Measurements from ENCODE around the gene SLC16A1. TPM values are rescaled to one million over a fixed set of nuclear protein-coding genes. Genes with fewer than 3 reads are reported as not detected.
"Not testable (repeated sequence)": the region's sequence is repeated elsewhere in the genome, so short reads cannot be mapped to it uniquely, and the experiment has no call there.

The SLC16A1 gene
- total RNA-seq, 2 donors from 2014 or later, result 28.0 to 51.5 TPM

DNA sequence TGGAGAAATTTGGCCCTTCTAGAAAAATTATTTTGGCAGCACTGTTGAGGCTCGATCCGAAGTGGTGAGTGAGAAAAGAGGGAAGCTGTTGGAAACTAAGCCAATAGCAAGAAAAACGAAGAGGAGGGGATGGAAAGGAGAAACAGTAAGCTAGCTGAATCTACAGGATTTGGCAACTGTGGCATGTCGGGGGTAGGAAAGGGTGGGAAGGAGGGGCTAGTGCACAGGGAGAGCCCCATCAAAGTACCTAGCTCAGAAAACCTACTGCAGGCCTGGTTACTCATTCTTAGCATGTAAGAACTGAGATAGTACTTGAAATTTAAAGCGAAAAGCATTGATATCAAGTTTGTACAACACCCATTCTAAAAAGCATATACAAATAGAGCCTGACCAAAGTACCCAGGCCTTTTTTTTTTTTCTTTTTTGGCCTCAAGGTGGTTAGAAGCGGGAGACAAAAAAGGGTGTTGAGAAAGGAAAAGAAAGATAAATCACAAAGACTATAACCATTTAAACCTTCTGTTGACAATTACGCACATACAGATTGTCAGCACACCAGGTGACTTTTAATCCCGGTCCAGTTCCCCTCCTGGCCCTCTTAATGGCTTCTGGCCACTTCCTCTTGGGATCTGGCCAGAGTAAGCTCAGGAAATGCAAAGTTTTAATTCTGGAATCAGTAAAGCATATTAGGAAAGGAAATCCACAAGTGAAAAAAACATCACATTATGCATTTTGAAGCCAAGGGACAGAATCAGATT is 50.4 kb downstream of the SLC16A1 start:
- DNase-seq (ENCODE audit: low spot score in 2 of 2), result no peak
- H3K27ac Mint-ChIP-seq, result peak overlapping the region in 1 of 2 donors; percentile 59
- H3K9me3 Mint-ChIP-seq, result no peaks in the 10 kb centered on the region
- no peaks in the 10 kb centered on the region for H3K36me3 Mint-ChIP-seq
- ATAC-seq, result peak in 1 of 2 donors; percentile 47

DNA sequence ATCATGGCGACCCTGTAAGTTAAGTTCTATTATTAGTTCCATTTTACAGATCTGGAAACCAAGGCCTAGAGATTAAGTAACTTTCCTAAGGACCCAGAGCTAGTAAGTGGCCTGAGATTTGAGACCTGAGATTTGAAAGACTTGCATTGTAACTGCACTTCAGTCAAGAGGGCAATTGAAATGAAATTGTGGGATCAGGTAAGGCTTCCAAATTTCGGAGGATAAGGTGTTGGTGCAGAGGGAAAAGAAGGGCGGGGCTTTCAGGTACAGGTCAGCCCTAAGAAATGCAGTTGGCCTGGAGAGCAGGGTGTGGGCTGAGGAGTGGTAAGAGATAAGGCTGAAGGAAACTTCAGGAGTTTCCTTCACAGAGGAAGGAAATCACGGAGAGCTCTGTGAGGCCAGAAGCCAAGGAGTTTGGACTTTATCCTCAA is 51.1 kb downstream of the SLC16A1 start:
- no peak for ATAC-seq
- H3K9me3 Mint-ChIP-seq, result no peaks in the 10 kb centered on the region
- H3K27ac Mint-ChIP-seq, result peak overlapping the region in 1 of 2 donors; percentile 59

DNA sequence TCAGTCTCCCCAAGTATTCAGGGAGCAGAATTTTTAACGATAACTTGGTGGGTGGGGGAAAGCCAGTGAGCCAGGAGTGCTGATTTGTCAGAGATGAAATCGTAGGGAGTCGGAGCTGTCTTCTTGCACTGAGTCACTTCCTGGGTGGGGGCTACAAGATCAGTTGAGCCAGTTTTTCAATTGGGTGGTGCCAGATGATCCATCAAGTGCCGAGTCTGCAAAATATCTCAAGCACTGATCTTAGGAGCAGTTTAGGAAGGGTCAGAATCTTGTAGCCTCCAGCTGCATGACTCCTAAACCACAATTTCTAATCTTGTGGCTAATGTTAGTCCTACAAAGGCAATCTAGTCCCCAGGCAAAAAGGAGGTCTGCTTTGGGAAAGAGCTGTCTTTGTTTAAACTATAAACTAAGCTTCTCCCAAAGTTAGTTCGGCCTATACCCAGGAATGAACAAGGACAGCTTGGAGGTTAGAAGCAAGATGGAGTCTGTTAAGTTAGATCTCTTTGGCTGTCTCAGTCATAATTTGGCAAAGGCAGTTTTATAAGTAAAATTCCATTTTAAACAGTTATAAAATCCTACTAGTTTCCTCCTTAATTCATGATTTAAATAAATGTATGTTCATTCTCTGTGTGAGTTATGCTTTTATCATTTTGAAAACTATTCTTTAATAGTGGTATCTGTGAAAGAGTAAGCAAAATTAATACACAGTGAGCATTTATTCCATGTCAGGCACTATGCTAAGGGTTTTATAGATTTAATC is 51.7 kb downstream of the SLC16A1 start:
- DNase-seq (ENCODE audit: low spot score in 2 of 2), result peak in 1 of 2 donors; percentile 38
- H3K9me3 Mint-ChIP-seq, result no peaks in the 10 kb centered on the region
- ATAC-seq, result peak; percentile 91 to 95
- peak overlapping the region in 1 of 2 donors; percentile 59 for H3K27ac Mint-ChIP-seq
- no peaks in the 10 kb centered on the region for H3K36me3 Mint-ChIP-seq

More for the DNA sequence above, 51.1 kb downstream of the SLC16A1 start:
- H3K36me3 Mint-ChIP-seq, result no peaks in the 10 kb centered on the region
- DNase-seq (ENCODE audit: low spot score in 2 of 2), result no peak

DNA sequence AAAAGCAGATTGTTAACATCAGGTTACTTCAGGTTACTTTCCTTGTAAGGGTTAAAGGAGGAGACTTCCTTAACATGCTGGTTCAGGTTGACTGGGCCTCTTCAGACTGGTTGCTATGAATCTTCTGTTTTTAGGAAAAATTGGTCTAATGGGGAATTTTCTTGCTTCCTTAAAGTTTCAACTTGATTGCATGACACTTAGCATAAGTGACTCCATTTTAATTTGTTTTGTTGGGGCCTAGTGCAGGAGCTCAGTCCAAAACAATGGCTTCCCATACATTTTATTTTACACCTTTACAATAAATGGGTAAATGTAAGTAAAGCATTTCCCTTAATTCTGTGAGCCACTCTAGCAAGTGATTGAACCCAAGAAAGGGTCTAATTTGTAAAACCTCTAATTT is 53.8 kb downstream of the SLC16A1 start:
- no peaks in the 10 kb centered on the region for H3K9me3 Mint-ChIP-seq
- ATAC-seq, result no peak
- no peak overlapping the region for H3K27ac Mint-ChIP-seq
- H3K36me3 Mint-ChIP-seq, result no peaks in the 10 kb centered on the region
- no peak for DNase-seq (ENCODE audit: low spot score in 2 of 2)

DNA sequence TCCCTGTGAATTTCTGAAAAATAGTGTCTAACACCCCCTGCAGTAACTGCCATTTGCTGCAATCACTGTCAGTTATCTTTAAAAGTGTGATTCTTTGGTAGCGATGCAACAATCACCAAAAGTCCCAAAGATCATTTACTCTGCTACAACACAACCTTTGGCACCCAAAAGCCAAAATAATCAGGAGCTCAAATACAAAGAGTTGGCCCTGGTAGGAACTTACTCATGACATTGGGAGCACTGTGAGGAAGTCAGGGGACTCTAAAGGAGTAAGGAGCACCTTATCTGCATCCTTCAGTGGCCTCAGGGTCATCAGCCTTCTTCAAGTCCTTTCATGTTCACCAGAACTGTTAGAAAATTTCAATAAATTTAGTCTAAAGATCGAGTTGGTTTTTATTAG is 54.6 kb downstream of the SLC16A1 start:
- H3K27ac Mint-ChIP-seq, result no peak overlapping the region
- DNase-seq (ENCODE audit: low spot score in 2 of 2) (no peak), ATAC-seq (no peak)
- H3K36me3 Mint-ChIP-seq, result no peaks in the 10 kb centered on the region
- no peaks in the 10 kb centered on the region for H3K9me3 Mint-ChIP-seq

DNA sequence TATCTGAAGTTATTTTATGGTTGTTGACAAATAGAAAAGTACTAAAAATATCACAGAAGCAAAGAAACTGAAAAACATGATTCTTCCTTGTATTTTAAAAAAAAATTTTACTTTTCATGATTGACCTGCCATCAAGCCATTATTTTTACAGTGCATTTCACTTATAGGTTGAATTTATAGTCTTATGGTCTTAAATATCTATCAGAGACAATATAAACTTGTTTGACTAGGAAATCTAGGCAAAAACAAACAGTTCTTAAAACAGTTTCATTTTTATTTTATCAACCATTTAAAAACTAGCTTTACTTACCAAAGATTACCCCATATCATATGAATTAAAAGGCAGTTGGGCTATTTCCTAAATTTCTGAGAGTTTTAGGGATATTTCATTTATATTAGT is 59.2 kb downstream of the SLC16A1 start:
- H3K36me3 Mint-ChIP-seq, result peaks cover 9 to 21% of the 10 kb centered on the region in 2 donors
- DNase-seq (ENCODE audit: low spot score in 2 of 2) (no peak), ATAC-seq (no peak)
- H3K9me3 Mint-ChIP-seq, result peaks cover 11 to 17% of the 10 kb centered on the region in 2 donors
- no peak overlapping the region for H3K27ac Mint-ChIP-seq

DNA sequence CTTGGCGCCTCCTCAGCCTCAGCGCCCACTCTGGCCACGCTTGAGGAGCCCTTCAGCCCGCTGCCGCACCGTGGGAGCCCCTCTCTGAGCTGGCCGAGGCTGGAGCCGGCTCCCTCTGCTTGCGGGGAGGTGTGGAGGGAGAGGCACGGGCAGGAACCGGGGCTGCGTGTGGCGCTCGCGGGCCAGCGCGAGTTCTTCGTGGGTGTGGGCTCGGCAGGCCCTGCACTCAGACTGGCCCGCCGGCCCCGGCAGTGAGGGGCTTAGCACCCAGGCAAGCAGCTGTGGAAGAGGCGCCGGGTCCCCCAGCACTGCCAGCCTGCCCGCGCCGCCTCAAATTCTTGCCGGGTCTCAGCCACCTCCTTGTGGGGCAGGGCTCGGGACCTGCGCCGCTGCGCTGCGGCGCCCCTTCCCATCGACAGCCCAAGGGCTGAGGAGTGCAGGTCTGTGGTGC is 61.4 kb downstream of the SLC16A1 start:
- no peak for ATAC-seq
- no peak overlapping the region for H3K27ac Mint-ChIP-seq
- H3K36me3 Mint-ChIP-seq, result peaks cover 9 to 21% of the 10 kb centered on the region in 2 donors
- DNase-seq (ENCODE audit: low spot score in 2 of 2), result no peak
- peaks cover 11 to 17% of the 10 kb centered on the region in 2 donors for H3K9me3 Mint-ChIP-seq

DNA sequence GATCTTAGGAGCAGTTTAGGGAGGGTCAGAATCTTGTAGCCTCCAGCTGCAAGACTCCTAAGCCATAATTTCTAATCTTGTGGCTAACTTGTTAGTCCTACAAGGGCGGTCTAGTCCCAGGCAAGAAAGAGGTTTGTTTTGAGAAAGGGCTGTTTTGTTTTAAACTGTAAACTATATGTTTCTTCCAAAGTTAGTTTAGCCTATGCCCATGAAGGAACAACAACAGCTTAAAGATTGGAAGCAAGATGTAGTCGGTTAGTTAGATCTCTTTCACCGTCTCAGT is 62.0 kb downstream of the SLC16A1 start:
- Mint-ChIP-seq H3K27ac (no peak overlapping the region), H3K9me3 (peaks cover 11 to 17% of the 10 kb centered on the region in 2 donors), H3K36me3 (peaks cover 9 to 21% of the 10 kb centered on the region in 2 donors)
- DNase-seq (ENCODE audit: low spot score in 2 of 2), result no peak
- no peak for ATAC-seq

DNA sequence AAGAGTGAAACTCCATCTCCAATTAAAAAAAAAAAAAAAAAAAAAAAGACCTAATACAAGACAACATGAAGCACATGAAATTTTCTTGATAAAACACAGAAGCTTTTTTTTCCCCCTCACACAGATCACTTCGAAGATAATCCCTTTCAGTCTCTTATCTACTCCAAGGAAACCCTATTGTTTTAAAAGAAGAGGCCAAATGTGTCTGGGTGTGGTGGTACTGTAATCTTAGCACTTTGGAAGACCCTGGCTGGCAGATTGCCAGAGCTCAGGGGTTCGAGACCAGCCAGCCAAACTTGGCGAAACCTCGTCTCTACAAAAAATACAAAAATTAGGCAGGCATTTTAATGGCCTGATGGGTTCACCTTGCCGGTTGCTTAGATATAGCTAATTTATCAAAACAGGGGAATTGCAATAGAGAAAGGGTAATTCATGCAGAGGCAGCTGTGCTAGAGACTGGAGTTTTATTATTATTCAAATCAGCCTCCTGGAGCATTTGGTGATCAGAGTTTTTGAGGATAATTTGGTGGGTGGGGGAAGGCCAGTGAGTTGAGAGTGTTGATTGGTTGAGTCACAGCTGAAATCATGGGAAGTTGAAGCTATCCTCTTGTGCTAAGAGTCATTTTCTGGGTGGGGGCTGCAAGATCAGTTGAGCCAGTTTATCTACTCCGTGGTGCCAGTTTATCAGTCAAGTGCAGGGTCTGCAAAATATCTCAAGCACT is 62.5 kb downstream of the SLC16A1 start:
- ATAC-seq, result no peak
- no peak for DNase-seq (ENCODE audit: low spot score in 2 of 2)
- Mint-ChIP-seq H3K9me3 (peaks cover 11 to 17% of the 10 kb centered on the region in 2 donors), H3K27ac (peak overlapping the region in 1 of 2 donors; percentile 22), H3K36me3 (peaks cover 9 to 21% of the 10 kb centered on the region in 2 donors)

DNA sequence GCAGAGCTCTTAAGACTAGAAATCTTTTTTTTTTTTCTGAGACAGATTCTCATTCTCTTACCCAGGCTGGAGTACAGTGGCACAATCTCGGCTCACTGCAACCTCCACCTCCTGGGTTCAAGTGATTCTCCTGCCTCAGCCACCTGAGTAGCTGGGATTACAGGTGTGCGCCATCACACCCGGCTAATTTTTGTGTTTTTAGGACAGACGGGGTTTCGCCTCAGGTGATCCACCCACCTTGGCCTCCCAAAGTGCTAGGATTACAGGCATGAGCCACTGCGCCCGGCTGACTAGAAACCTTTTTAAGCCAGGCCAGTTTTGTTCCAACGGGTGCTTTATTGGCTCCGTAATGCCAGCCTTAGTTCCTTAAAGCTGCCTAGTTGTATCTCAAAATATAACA is 66.1 kb downstream of the SLC16A1 start:
- ATAC-seq; H3K36me3 Mint-ChIP-seq; H3K27ac Mint-ChIP-seq; H3K9me3 Mint-ChIP-seq; DNase-seq (ENCODE audit: low spot score in 2 of 2): not testable (repeated sequence)

DNA sequence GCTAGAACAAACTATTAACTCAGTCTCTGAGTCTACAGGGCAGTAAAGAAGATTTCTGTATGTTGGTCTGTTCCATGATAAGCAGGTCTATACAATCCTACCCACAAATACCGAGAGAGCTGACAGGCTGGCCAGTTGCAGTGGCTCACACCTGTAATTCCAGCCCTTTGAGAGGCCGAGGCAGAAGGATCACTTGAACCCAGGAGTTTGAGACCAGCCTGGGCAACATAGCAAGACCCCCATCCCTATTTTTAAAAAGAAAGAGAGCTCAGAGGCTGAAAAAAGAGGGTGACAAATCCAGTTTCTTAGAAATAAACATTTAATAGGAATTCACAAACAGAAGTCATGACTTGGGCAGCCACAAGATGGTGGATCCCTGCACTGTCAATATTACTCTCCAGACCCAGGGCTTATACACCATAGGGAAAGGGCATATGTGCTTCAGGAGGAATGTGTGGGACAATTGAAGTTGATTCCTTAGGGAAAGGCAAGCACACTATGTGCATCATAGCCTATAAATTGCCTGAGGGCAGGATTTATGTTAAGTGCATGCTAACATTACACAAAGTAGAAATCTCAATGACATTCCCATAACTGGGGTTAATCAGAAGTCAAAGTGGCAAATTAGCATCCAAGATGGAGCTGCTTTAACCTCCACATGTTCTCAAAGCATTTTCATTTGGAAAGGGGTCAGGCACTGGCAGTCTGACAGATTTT is 66.8 kb downstream of the SLC16A1 start:
- Mint-ChIP-seq H3K9me3 (peaks cover 4 to 5% of the 10 kb centered on the region in 2 donors), H3K36me3 (peaks cover 8 to 9% of the 10 kb centered on the region in 2 donors), H3K27ac (no peak overlapping the region)
- DNase-seq (ENCODE audit: low spot score in 2 of 2), result no peak
- no peak for ATAC-seq

DNA sequence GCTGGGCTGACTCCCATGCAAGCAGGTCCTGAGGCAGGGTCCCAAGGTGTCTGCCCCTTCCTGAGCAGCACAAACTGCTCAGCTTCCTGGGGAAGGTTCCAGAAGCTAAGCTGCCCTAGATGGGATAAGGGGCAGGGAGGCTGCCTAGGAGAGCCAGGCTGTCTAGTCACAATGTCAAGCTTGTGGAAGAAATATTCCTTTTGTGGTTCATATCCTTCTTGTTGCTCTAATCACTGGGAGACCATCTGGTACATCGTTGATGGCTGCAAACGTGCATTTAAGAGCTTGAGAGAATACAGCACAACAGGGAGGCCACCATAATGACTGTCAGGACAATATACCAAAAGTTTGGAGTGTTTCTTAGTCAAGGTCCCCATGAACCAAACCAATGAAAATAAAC is 67.4 kb downstream of the SLC16A1 start:
- H3K9me3 Mint-ChIP-seq, result peaks cover 0 to 2% of the 10 kb centered on the region in 2 donors
- ATAC-seq, result no peak
- H3K27ac Mint-ChIP-seq, result peak overlapping the region in 1 of 2 donors; percentile 23
- peaks cover 4% of the 10 kb centered on the region in 2 donors for H3K36me3 Mint-ChIP-seq
- no peak for DNase-seq (ENCODE audit: low spot score in 2 of 2)

DNA sequence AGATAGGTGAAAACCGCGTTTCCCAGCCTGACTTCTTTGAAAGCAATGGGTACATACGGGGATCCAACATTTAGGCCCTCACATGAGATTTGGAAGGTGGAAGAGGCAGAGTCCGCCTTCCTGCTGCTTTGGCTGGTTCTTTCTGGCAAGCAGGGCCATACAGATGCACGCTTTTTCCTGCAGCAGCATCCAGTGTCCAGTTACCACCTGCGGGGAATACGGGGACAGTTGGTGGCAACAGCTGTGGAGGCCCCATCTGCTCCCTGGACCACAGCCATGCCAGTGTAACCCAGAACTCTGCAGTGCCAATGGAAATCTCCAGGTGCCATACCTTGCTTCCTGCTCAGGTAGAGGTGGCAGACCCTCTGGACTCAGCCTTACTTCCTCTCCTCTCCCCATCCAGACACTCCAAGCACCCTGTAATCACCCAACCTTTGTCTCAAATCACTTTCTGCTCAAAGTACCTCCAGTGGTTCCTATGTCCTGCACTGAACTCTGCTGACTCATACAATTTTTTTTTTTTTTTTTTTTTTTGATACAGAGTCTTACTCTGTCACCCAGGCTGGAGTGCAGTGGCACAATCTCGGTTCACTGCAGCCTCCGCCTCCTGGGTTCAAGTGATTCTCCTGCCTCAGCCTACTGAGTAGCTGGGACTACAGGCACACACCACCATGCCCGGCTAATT is 68.3 kb downstream of the SLC16A1 start:
- ATAC-seq, result no peak
- Mint-ChIP-seq H3K27ac (peak overlapping the region in 1 of 2 donors; percentile 23), H3K9me3 (no peaks in the 10 kb centered on the region), H3K36me3 (no peaks in the 10 kb centered on the region)
- DNase-seq (ENCODE audit: low spot score in 2 of 2), result no peak

DNA sequence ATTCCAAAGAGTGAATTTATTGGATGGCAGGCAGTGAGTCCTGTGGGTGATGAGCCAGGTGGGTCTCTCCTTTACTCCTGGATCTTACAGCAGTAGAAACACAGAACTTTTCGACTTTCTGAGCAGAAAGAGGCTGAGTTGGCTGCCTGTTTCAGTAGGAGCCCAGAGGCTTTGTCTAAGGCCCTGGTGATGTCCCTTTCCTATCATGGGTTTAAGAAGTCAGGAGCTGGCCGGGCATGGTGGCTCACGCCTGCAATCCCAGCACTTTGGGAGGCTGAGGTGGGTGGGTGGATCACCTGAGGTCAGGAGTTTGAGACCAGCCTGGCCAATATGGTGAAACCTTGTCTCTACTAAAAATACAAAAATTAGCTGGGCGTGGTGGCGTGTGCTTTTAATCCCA is 71.0 kb downstream of the SLC16A1 start:
- H3K9me3 Mint-ChIP-seq; ATAC-seq; DNase-seq (ENCODE audit: low spot score in 2 of 2); H3K36me3 Mint-ChIP-seq; H3K27ac Mint-ChIP-seq: not testable (repeated sequence)

DNA sequence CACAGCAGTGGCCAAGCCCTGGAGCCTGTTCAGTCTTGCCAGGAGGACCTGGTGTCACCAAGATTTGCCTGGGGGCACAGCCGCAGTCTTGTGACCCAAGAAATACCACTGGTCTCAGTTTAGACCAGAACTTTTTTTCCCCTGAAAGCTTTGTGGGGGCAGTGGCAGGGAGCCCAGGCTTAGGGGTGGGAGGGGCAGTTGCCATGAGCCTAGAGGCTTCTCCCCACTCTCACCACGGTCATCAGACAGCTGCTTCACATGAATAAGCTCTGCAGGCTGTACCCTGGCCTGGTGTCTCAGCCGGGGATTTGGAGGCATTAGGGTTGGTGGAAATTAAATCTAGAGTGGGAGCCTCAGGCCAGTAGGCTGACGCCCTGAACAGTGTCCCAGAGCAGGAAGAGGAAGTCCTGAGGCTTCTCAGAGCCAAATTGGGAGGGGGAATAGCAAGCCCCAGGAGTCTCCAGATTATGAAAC is 73.7 kb downstream of the SLC16A1 start:
- no peaks in the 10 kb centered on the region for H3K9me3 Mint-ChIP-seq
- H3K27ac Mint-ChIP-seq, result peak overlapping the region in 1 of 2 donors; percentile 61
- DNase-seq (ENCODE audit: low spot score in 2 of 2), result no peak
- no peak for ATAC-seq
- no peaks in the 10 kb centered on the region for H3K36me3 Mint-ChIP-seq

DNA sequence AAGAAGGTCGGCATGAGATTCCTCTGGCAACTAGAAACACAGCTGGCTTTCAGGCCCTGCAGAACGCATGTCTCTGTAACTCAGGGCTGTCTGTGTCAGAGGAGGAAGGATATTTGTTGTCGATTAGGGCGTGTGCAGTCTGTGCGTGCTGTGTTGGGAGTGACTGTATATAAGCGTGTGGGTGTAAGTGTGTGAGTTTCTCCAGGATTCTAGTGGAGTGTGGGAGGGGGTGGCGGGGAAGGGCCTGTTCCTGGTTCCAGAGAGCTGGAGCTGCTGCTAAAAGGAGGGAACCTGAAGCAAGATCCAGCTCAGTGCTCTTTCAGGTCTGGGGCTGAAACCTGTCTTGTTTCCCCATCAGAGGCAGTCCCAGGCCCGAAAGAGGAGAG is 74.3 kb downstream of the SLC16A1 start:
- Mint-ChIP-seq H3K36me3 (no peaks in the 10 kb centered on the region), H3K27ac (no peak overlapping the region), H3K9me3 (no peaks in the 10 kb centered on the region)
- ATAC-seq (no peak), DNase-seq (ENCODE audit: low spot score in 2 of 2) (no peak)

All from activated naive CD4-positive, alpha-beta T cell treated with anti-CD3 and anti-CD28 coated beads, Interleukin-2, amount 50 U/mL, for 72 hours (primary cell).